Hair follicle dermal papilla cell (primary cell): Measurements from ENCODE around the gene C4orf36. TPM values are rescaled to one million over a fixed set of nuclear protein-coding genes. Genes with fewer than 3 reads are reported as not detected.

Experiments used
- total RNA-seq: library from RNA; depleted of rRNA; stranded (reverse); fragments of >200 nt; gene quantifications from 2 replicates; pipeline ENCODE4 v1.2.3, GENCODE V29; 2012

Gene C4orf36, protein sequence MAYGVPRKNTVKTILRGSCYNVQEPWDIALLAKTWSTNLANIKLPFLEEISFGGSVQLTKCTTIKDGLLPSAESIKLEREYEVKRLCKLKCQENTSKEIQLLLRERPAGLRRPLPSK
- total RNA-seq = 1.5 TPM in 2 replicates

DNA sequence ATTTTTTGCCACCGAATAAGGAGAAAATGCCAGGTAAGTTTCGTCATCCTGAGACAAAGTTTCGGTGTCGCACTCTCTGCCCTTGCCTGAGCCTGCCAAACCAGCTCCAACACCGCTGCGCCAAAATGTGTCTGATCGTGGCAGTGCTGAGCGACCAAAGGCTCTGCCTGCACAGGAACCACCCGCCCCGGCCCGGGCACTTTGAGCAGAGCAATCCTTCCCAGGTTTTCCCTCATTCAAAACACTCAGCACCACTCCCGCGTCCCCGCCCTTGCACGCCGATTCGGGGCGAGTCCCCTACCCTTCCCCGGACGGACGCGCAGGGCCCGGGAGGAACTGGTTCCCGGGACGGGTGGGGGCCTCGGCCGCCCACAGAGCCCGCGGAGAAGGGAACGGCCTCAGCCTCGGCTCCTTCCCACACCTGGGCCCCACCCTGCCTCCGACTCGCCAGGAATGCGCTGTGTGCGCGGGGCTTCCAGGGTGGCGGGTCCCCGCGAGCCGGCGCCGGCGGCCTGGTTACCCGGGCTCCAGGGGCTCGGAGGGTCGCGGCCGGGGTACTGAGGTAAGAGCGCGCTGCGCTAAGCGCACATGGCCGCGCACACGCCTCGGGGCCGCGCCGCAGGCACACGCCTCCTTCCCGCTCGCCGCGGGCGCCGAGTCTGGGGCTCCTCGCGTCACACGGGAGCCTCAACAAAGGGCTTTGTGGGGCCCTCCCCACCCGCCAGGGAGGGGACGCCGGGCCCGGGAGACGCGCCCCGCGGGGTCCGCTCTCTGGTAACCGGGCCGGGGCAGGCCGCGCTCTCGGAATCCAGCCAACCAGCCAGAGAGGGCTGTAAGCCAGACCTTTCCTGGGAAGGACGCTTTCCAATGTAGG lies at the start of gene C4orf36:
C4orf36 (minus strand) TSS at position 661 of the 874 bp plus-strand sequence. CDS start 902 bp downstream, outside the sequence.

DNA sequence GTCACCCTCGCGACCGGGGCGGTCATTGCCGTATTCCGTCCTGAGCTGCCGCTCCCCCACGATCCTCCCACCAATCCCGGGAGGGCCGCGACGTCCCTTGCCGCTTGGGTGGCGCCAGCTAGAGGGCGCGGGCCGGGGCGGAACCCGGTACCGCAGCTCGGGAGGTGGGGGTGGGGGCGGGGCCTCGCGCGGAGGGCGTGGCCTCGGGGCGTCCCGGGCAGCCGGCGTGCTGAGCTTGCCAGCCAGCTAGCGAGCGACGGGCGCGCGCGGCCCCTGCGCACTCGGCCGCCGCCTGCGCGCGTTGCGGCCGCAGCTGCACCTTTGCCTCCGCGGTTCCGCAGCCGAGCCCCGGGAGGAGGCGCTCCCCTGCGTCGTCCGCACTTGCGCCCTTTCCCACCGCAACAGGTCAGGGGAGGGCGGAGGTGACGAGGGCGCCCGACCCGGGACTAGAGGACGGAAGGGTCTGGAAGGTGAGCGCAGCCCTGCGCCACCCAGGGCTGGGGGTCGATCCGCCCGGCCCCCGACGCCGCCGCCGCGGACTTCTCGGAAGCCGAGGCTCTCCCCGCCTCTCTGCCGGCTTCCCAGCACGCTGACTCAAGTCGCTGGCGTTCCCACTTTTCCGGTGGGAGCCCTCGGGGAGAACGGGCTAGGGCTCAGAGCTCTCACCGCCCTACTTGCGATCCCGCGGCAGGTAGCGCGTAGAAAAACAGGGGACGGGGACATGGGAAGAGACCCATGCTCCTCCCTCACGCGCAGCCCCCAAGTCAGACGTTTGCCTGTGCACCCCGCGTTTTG lies 42.7 kb upstream of the C4orf36 start, which contains the start of gene AFF1:
AFF1 (plus strand) TSS at position 241 of the 795 bp plus-strand sequence. CDS start 13,523 bp downstream, outside the sequence.

GRCh38 chr4:86848732-86849619 lies 43.2 kb downstream of the C4orf36 start, which contains the start of gene SLC10A6:
TSS of gene SLC10A6 (minus strand) at chr4:86849384. CDS start at chr4:86849115, 269 bp downstream.

Other genes with a start within 250 kb of the C4orf36 start
- 0.24 and 0.32 TPM in 2 replicates for gene SLC10A6, start 43.0 kb downstream of the C4orf36 start, total RNA-seq
- gene AFF1, start 42.6 kb upstream of the C4orf36 start, total RNA-seq = 32.1 and 35.0 TPM in 2 replicates